Measurements from ENCODE around the gene ZNF516. TPM values are rescaled to one million over a fixed set of nuclear protein-coding genes. Genes with fewer than 3 reads are reported as not detected.

ZNF516 gene
- total RNA-seq, 1 experiment from 2014 or later = 17.4 TPM

- H3K36me3 ChIP-seq = no peaks in the 10 kb centered on the region; the same call in 1 of the 2 replicates
- no peaks in the 10 kb centered on the region for H3K9me3 ChIP-seq (replicated peaks)
- H3K4me3 ChIP-seq = no peak overlapping the region
- no peaks in the 10 kb centered on the region for H3K27me3 ChIP-seq (replicated peaks)
- H3K4me1 ChIP-seq (replicated peaks) = peaks cover 4% of the 10 kb centered on the region
- no peak overlapping the region for H3K27ac ChIP-seq
- no peak for DNase-seq (ENCODE audit: low read depth in 1 of 2, low spot score in 2 of 2)
Observed at GRCh38 chr18:76394780-76395476, 100.1 kb downstream of the ZNF516 start.

GRCh38 chr18:76392349-76392748 lies 102.7 kb downstream of the ZNF516 start:
- no peaks in the 10 kb centered on the region for H3K9me3 ChIP-seq (replicated peaks)
- peak in 1 of 2 experiments; percentile 30 for DNase-seq (ENCODE audit: low read depth in 1 of 2, low spot score in 2 of 2)
- no peaks in the 10 kb centered on the region for H3K27me3 ChIP-seq (replicated peaks)

GRCh38 chr18:76391746-76392145 lies 103.3 kb downstream of the ZNF516 start:
- no peak overlapping the region for H3K4me3 ChIP-seq
- no peaks in the 10 kb centered on the region for H3K9me3 ChIP-seq (replicated peaks)
- DNase-seq (ENCODE audit: low read depth in 1 of 2, low spot score in 2 of 2) = no peak
- H3K27ac ChIP-seq = no peak overlapping the region
- H3K36me3 ChIP-seq = no peaks in the 10 kb centered on the region
- no peaks in the 10 kb centered on the region for H3K4me1 ChIP-seq (replicated peaks)
- H3K27me3 ChIP-seq (replicated peaks) = no peaks in the 10 kb centered on the region

More at GRCh38 chr18:76392349-76392748, 102.7 kb downstream of the ZNF516 start:
- Histone ChIP-seq H3K4me3 (no peak overlapping the region), H3K4me1 (replicated peaks) (no peaks in the 10 kb centered on the region), H3K27ac (no peak overlapping the region), H3K36me3 (no peaks in the 10 kb centered on the region)

GRCh38 chr18:76391038-76391437 lies 104.0 kb downstream of the ZNF516 start:
- no peak for DNase-seq (ENCODE audit: low read depth in 1 of 2, low spot score in 2 of 2)
- H3K27me3 ChIP-seq (replicated peaks) = no peaks in the 10 kb centered on the region
- H3K4me3 ChIP-seq = no peak overlapping the region
- no peak overlapping the region for H3K27ac ChIP-seq
- H3K4me1 ChIP-seq (replicated peaks) = no peaks in the 10 kb centered on the region
- H3K36me3 ChIP-seq = no peaks in the 10 kb centered on the region
- H3K9me3 ChIP-seq (replicated peaks) = no peaks in the 10 kb centered on the region

GRCh38 chr18:76390452-76391035 lies 104.5 kb downstream of the ZNF516 start:
- no peak overlapping the region for H3K27ac ChIP-seq
- H3K36me3 ChIP-seq = no peaks in the 10 kb centered on the region
- DNase-seq (ENCODE audit: low read depth in 1 of 2, low spot score in 2 of 2) = no peak
- no peaks in the 10 kb centered on the region for H3K9me3 ChIP-seq (replicated peaks)
- H3K4me1 ChIP-seq (replicated peaks) = no peaks in the 10 kb centered on the region
- H3K4me3 ChIP-seq = no peak overlapping the region
- H3K27me3 ChIP-seq (replicated peaks) = no peaks in the 10 kb centered on the region

GRCh38 chr18:76389716-76390115 lies 105.3 kb downstream of the ZNF516 start:
- peaks cover 4% of the 10 kb centered on the region; the same call in 1 of the 2 replicates for H3K36me3 ChIP-seq
- H3K4me1 ChIP-seq (replicated peaks) = no peaks in the 10 kb centered on the region
- DNase-seq (ENCODE audit: low read depth in 1 of 2, low spot score in 2 of 2) = peak in 1 of 2 experiments; percentile 14
- H3K27ac ChIP-seq = no peak overlapping the region
- H3K27me3 ChIP-seq (replicated peaks) = no peaks in the 10 kb centered on the region
- no peak overlapping the region for H3K4me3 ChIP-seq
- H3K9me3 ChIP-seq (replicated peaks) = no peaks in the 10 kb centered on the region

- H3K27ac ChIP-seq = no peak overlapping the region
- H3K9me3 ChIP-seq (replicated peaks) = no peaks in the 10 kb centered on the region
- H3K27me3 ChIP-seq (replicated peaks) = no peaks in the 10 kb centered on the region
- peak in 1 of 2 experiments; percentile 8 for DNase-seq (ENCODE audit: low read depth in 1 of 2, low spot score in 2 of 2)
- H3K36me3 ChIP-seq = peaks cover 5% of the 10 kb centered on the region; the same call in 1 of the 2 replicates
- H3K4me1 ChIP-seq (replicated peaks) = no peaks in the 10 kb centered on the region
- no peak overlapping the region for H3K4me3 ChIP-seq
Observed at GRCh38 chr18:76388891-76389423, 106.1 kb downstream of the ZNF516 start.

GRCh38 chr18:76388261-76388660 lies 106.8 kb downstream of the ZNF516 start:
- no peak for DNase-seq (ENCODE audit: low read depth in 1 of 2, low spot score in 2 of 2)
- no peaks in the 10 kb centered on the region for H3K27me3 ChIP-seq (replicated peaks)
- no peaks in the 10 kb centered on the region for H3K9me3 ChIP-seq (replicated peaks)
- peaks cover 5% of the 10 kb centered on the region; the same call in 1 of the 2 replicates for H3K36me3 ChIP-seq
- H3K27ac ChIP-seq = no peak overlapping the region
- no peak overlapping the region for H3K4me3 ChIP-seq
- no peaks in the 10 kb centered on the region for H3K4me1 ChIP-seq (replicated peaks)

- DNase-seq (ENCODE audit: low read depth in 1 of 2, low spot score in 2 of 2) = no peak
- H3K36me3 ChIP-seq = peaks cover 5% of the 10 kb centered on the region; the same call in 1 of the 2 replicates
Observed at GRCh38 chr18:76387608-76388007, 107.4 kb downstream of the ZNF516 start.

GRCh38 chr18:76386886-76387285 lies 108.2 kb downstream of the ZNF516 start:
- Histone ChIP-seq H3K9me3 (replicated peaks) (no peaks in the 10 kb centered on the region), H3K4me3 (no peak overlapping the region), H3K36me3 (peaks cover 5% of the 10 kb centered on the region; the same call in 1 of the 2 replicates), H3K27me3 (replicated peaks) (no peaks in the 10 kb centered on the region), H3K27ac (no peak overlapping the region), H3K4me1 (replicated peaks) (no peaks in the 10 kb centered on the region)
- no peak for DNase-seq (ENCODE audit: low read depth in 1 of 2, low spot score in 2 of 2)

More at GRCh38 chr18:76387608-76388007, 107.4 kb downstream of the ZNF516 start:
- no peak overlapping the region for H3K4me3 ChIP-seq
- H3K9me3 ChIP-seq (replicated peaks) = no peaks in the 10 kb centered on the region
- no peaks in the 10 kb centered on the region for H3K4me1 ChIP-seq (replicated peaks)
- H3K27me3 ChIP-seq (replicated peaks) = no peaks in the 10 kb centered on the region
- no peak overlapping the region for H3K27ac ChIP-seq

GRCh38 chr18:76386071-76386470 lies 109.0 kb downstream of the ZNF516 start:
- Histone ChIP-seq H3K9me3 (replicated peaks) (no peaks in the 10 kb centered on the region), H3K36me3 (peaks cover 5% of the 10 kb centered on the region; the same call in 1 of the 2 replicates), H3K27ac (no peak overlapping the region), H3K4me1 (replicated peaks) (no peaks in the 10 kb centered on the region), H3K4me3 (no peak overlapping the region), H3K27me3 (replicated peaks) (no peaks in the 10 kb centered on the region)
- no peak for DNase-seq (ENCODE audit: low read depth in 1 of 2, low spot score in 2 of 2)

GRCh38 chr18:76385681-76385975 lies 109.4 kb downstream of the ZNF516 start:
- H3K9me3 ChIP-seq (replicated peaks) = no peaks in the 10 kb centered on the region
- no peaks in the 10 kb centered on the region for H3K27me3 ChIP-seq (replicated peaks)
- H3K4me3 ChIP-seq = no peak overlapping the region
- DNase-seq (ENCODE audit: low read depth in 1 of 2, low spot score in 2 of 2) = no peak
- no peak overlapping the region for H3K27ac ChIP-seq
- no peaks in the 10 kb centered on the region for H3K4me1 ChIP-seq (replicated peaks)
- peaks cover 5% of the 10 kb centered on the region; the same call in 1 of the 2 replicates for H3K36me3 ChIP-seq

GRCh38 chr18:76384861-76385680 lies 110.0 kb downstream of the ZNF516 start:
- Histone ChIP-seq H3K9me3 (replicated peaks) (no peaks in the 10 kb centered on the region), H3K36me3 (peaks cover 5% of the 10 kb centered on the region; the same call in 1 of the 2 replicates), H3K4me1 (replicated peaks) (no peaks in the 10 kb centered on the region), H3K27ac (no peak overlapping the region), H3K27me3 (replicated peaks) (no peaks in the 10 kb centered on the region), H3K4me3 (no peak overlapping the region)
- DNase-seq (ENCODE audit: low read depth in 1 of 2, low spot score in 2 of 2) = peak in 1 of 2 experiments; percentile 36

All from SJSA1 (cell line).